Peyer's patch (tissue), 4 donors: ENCODE data around the gene SLC30A4.

ENCODE experiments used
- CTCF ChIP-seq, 6 experiments: fragments of 450-650 bp in 4 of 6; fragments of 200-600 bp in 2 of 6; sonication (generic) in 1 of 6; IDR thresholded peaks; one replicate each; pipeline ENCODE4 v1.5.1; 2017 to 2019; ENCODE audit warnings: antibody characterized with exemption in 6 of 6, mild to moderate bottlenecking in 3 of 6, moderate library complexity in 1 of 6
- POLR2A ChIP-seq, 2 donors: fragments of 450-650 bp; IDR thresholded peaks; one replicate each; pipeline ENCODE4 v1.5.1; 2017; ENCODE audit warnings: antibody characterized with exemption in 2 of 2, mild to moderate bottlenecking in 2 of 2, moderate library complexity in 2 of 2

GRCh38 chr15:45454814-45455213 is 67.7 kb downstream of the SLC30A4 start:
- no peak for TF ChIP-seq CTCF (IDR thresholded peaks at IDR 0.05)
- TF ChIP-seq POLR2A (IDR thresholded peaks at IDR 0.05), result no peak
